ENCODE measurements around the gene YTHDF1. TPM values are rescaled to one million over a fixed set of nuclear protein-coding genes. Genes with fewer than 3 reads are reported as not detected.

The YTHDF1 gene
- total RNA-seq, 1 experiment from 2014 or later, result 85.4 TPM

- H3T11ph ChIP-seq (ENCODE audit: low read length), result no peak overlapping the region
- Mint-ChIP-seq H3K9me3 (no peaks in the 10 kb centered on the region), H3K36me3 (ENCODE audit: insufficient read depth in 1 of 3, low read depth in 3 of 3) (no peaks in the 10 kb centered on the region), H3K27ac (no peak overlapping the region), H3K4me1 (peaks cover 21 to 65% of the 10 kb centered on the region in 2 experiments), H3K27me3 (ENCODE audit: low read depth) (peaks cover 16% of the 10 kb centered on the region), H3K4me3 (no peak overlapping the region)
- no peak overlapping the region for H3K23ac ChIP-seq (ENCODE audit: insufficient read length, low read depth, low read length)
- no peaks in the 10 kb centered on the region for H3K79me1 ChIP-seq (ENCODE audit: insufficient read depth, low read depth, low read length, poor library complexity, severe bottlenecking)
- DNase-seq, result no peak
- no peaks in the 10 kb centered on the region for H3K79me2 ChIP-seq (ENCODE audit: insufficient read depth, low read length)
- no peak overlapping the region for H4K5ac ChIP-seq (ENCODE audit: insufficient read length, low read depth, low read length)
- H3K18ac ChIP-seq (ENCODE audit: insufficient read length, low read depth, low read length), result no peak overlapping the region
- H4K20me1 ChIP-seq (ENCODE audit: control insufficient read depth, insufficient read depth, insufficient read length), result no peaks in the 10 kb centered on the region
- H3K4ac ChIP-seq (ENCODE audit: low read depth, low read length), result no peak overlapping the region
- H3K27ac ChIP-seq (ENCODE audit: insufficient read length, low read depth, low read length), result no peak overlapping the region
- no peak overlapping the region for H4K91ac ChIP-seq (ENCODE audit: insufficient read length, low read depth, low read length)
- no peaks in the 10 kb centered on the region for H3K9me3 ChIP-seq (ENCODE audit: control insufficient read depth, low read depth, low read length)
- H3K9ac ChIP-seq (ENCODE audit: extremely low read depth, insufficient read length, low read length), result no peak overlapping the region
- no peak overlapping the region for H2AK5ac ChIP-seq (ENCODE audit: insufficient read length, low read length)
- H2BK5ac ChIP-seq (ENCODE audit: insufficient read length, low read length), result no peak overlapping the region
- no peaks in the 10 kb centered on the region for H3K27me3 ChIP-seq (ENCODE audit: insufficient read depth, low read length)
- no peaks in the 10 kb centered on the region for H3K23me2 ChIP-seq (ENCODE audit: insufficient read length, low read depth, low read length, poor library complexity, severe bottlenecking)
- no peak for TF ChIP-seq CTCF (conservative IDR thresholded peaks at IDR 0.05)
- H3K4me1 ChIP-seq (ENCODE audit: insufficient read depth, low read length), result no peaks in the 10 kb centered on the region; the same call in 1 of the 2 replicates
- no peak overlapping the region for H2BK15ac ChIP-seq (ENCODE audit: low read depth, low read length)
- no peak overlapping the region for H4K8ac ChIP-seq (replicated peaks; ENCODE audit: insufficient read length, low read depth, low read length)
- WGBS (ENCODE audit: extremely low coverage, insufficient read length, low lambda C conversion rate), result no CpG with 5 or more reads among the region's 19 CpGs
- no peak overlapping the region for H2BK12ac ChIP-seq (ENCODE audit: insufficient read length, low read depth, low read length)
- H2BK120ac ChIP-seq (ENCODE audit: low read depth, low read length, poor library complexity, severe bottlenecking), result no peak overlapping the region
- no peak overlapping the region for H3K14ac ChIP-seq (ENCODE audit: insufficient read depth, low read length)
- H3K56ac ChIP-seq (ENCODE audit: insufficient read length, low read depth, low read length), result no peak overlapping the region
- no peak overlapping the region for H3K4me2 ChIP-seq (ENCODE audit: insufficient read depth, insufficient read length, low read length)
- H2BK20ac ChIP-seq (ENCODE audit: low read depth, low read length, poor library complexity, severe bottlenecking), result no peak overlapping the region
- no peak overlapping the region for H2AFZ ChIP-seq (ENCODE audit: low read length)
Observed at GRCh38 chr20:63226042-63226943, 10.4 kb upstream of the YTHDF1 start.
